Muscle layer of colon (tissue), 2 donors: ENCODE data around the gene IGSF5.
"Not testable (repeated sequence)": the region's sequence is repeated elsewhere in the genome, so short reads cannot be mapped to it uniquely, and the experiment has no call there.

Experiments
- H3K27ac ChIP-seq: one replicate; pipeline ENCODE4 v1.7.0; 2013; ENCODE audit warnings: low read depth, mild to moderate bottlenecking, low read length, moderate library complexity
- H3K27me3 ChIP-seq, 2 donors: one replicate each; pipeline ENCODE4 v1.7.0; 2013; ENCODE audit warnings: low read length in 2 of 2, mild to moderate bottlenecking in 2 of 2; ENCODE audit not compliant: insufficient read depth in 2 of 2, control insufficient read depth in 1 of 2
- H3K36me3 ChIP-seq: one replicate; pipeline ENCODE4 v1.7.0; 2013; ENCODE audit warnings: mild to moderate bottlenecking, low read length; ENCODE audit not compliant: insufficient read depth
- H3K4me1 ChIP-seq: one replicate; pipeline ENCODE4 v1.7.0; 2013; ENCODE audit warnings: mild to moderate bottlenecking, low read length; ENCODE audit not compliant: insufficient read depth
- H3K4me3 ChIP-seq, 2 donors: one replicate each; pipeline ENCODE4 v1.7.0; 2013; ENCODE audit warnings: low read length in 2 of 2, low read depth in 1 of 2, mild to moderate bottlenecking in 1 of 2, moderate library complexity in 1 of 2
- H3K9ac ChIP-seq: one replicate; pipeline ENCODE4 v1.7.0; 2013; ENCODE audit warnings: low read length
- H3K9me3 ChIP-seq: one replicate; pipeline ENCODE4 v1.7.0; 2013; ENCODE audit warnings: mild to moderate bottlenecking, low read length
- donor health status: abdominal sarcoma.
- donor health status: Adenocarcinoma of cecum.

The IGSF5 gene

DNA sequence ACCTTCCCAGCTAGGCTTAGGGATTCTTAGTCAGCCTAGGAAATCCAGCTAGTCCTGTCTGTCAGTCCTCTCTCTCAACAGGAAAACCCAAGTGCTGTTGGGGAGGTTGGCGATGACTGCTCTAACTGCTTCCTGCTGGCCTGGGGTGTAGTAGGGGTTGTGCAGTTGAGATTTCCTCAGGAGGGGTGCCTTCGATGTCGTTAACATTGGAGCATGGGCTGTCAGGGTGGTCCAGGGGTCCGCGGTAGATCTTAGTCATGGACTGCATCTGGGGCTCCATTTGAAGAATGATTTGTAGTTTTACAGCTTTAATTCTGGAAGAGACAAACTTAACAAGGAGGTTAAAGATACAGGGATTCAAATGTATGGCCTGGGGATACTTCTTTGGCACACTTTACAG lies 5.5 kb upstream of the IGSF5 start:
- not testable (repeated sequence) for H3K27me3 ChIP-seq, H3K27ac ChIP-seq, H3K9me3 ChIP-seq, H3K9ac ChIP-seq, H3K36me3 ChIP-seq, H3K4me1 ChIP-seq, H3K4me3 ChIP-seq

DNA sequence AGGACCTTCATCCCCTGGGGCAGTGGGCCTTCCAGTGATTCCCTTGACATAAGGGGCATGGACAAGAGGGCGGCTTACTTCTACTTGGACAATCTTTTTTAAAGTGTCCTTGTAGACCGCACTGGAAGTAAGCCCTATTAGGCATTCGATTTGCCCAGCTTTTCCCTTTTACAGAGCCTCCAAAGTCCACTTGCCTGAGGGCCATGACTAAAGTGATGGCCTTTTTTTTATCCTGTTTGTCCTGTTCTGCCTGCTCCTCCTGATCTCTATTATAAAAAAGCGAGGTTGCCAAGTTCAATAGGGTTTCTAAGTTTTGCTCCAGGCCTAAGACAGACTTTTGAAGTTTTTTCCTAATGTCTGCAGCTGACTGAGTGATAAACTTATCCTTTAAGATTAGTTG lies 2.4 kb upstream of the IGSF5 start:
- not testable (repeated sequence) for H3K4me1 ChIP-seq, H3K4me3 ChIP-seq, H3K27ac ChIP-seq, H3K36me3 ChIP-seq, H3K9me3 ChIP-seq, H3K9ac ChIP-seq, H3K27me3 ChIP-seq

DNA sequence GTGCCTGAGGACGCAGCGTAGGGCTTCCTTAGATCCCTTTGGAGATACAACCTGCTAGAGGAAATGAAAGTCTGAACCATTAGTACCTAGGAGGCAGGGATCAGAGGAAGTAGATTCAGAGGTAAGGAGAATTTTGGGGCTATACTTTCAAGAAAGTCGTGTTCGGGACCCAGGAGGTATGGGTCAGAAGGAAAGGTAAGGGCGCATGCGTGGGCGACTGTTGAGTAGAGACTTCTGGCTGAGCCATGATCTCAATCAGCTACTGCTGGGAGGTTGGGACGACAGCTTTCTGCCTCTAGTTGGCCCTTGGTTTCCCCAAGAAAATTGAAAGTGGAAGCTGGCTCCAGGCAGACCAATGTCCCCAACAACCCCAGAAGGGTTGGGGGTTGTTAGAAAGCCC lies 349 bp downstream of the IGSF5 start:
- not testable (repeated sequence) for H3K9me3 ChIP-seq, H3K36me3 ChIP-seq, H3K9ac ChIP-seq, H3K4me3 ChIP-seq, H3K27ac ChIP-seq, H3K4me1 ChIP-seq, H3K27me3 ChIP-seq

DNA sequence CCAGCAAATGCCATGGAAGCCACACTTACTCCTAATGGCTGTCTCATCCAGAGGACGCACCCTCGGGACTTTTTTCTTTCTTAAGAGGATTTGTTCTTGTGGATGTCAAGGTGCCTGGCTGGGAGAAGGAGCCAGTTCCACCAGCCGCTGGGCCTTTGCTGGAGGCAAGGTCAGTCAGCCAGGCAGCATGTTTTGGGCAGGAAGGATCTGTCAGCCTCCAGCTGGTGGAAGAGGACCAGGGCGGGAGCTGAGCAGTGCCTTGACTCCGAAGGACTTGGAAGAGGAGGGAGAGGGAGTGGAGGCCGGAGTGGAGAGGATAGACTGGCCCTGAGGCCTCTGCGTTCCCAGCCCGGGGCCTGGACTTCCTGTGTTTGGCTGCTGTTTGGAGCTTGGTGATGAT lies 5.7 kb downstream of the IGSF5 start:
- H3K36me3 ChIP-seq, result no peaks in the 10 kb centered on the region
- no peaks in the 10 kb centered on the region for H3K27me3 ChIP-seq
- no peak overlapping the region for H3K9ac ChIP-seq
- H3K4me1 ChIP-seq, result no peaks in the 10 kb centered on the region
- H3K9me3 ChIP-seq, result no peaks in the 10 kb centered on the region
- no peak overlapping the region for H3K27ac ChIP-seq
- H3K4me3 ChIP-seq, result no peak overlapping the region

DNA sequence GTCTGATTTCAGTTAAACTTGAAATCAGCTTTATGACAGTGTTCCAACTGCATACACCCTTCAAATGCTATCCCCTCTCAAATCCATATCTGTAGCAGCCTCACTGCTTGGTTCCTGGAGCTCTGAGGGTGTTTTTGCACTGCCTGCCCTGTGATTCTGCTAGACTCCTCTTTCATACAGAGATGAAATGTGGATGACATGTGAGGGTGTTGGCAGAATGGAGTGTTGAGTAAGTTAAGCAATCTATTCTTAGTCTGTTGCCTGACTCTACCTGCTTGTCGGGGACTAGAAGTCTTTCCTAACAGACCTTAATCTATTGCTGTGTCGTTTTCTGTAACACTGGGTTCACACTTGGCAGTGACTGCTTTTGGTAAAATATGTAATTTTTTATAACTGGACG lies 9.8 kb downstream of the IGSF5 start:
- no peaks in the 10 kb centered on the region for H3K36me3 ChIP-seq

DNA sequence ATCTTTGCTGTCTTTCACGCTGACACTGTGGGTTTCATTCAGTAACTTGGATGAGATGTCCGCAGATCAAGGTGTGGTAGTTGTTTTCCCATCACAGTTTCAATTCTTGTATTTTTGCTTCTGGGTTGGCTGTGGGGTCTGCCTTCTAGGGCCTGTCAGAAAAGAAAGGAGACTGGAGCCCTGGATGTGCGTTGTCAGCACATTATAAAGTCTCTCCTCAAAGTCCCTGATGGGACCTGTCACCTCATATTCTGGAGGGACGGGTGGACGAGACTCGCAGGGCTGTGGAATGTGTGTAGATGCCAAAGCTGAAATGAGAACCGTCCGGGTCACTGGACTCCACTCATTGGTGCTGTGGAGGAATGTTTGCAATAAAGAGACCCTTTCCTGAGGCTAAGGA lies 11.3 kb downstream of the IGSF5 start:
- H3K27ac ChIP-seq, result no peak overlapping the region
- H3K4me1 ChIP-seq, result no peaks in the 10 kb centered on the region
- no peaks in the 10 kb centered on the region for H3K27me3 ChIP-seq
- no peaks in the 10 kb centered on the region for H3K9me3 ChIP-seq
- no peaks in the 10 kb centered on the region for H3K36me3 ChIP-seq
- no peak overlapping the region for H3K4me3 ChIP-seq
- no peak overlapping the region for H3K9ac ChIP-seq

More for the DNA sequence above, 9.8 kb downstream of the IGSF5 start:
- Histone ChIP-seq H3K4me1 (no peaks in the 10 kb centered on the region), H3K27me3 (no peaks in the 10 kb centered on the region), H3K9me3 (no peaks in the 10 kb centered on the region), H3K27ac (no peak overlapping the region), H3K9ac (no peak overlapping the region), H3K4me3 (no peak overlapping the region)

DNA sequence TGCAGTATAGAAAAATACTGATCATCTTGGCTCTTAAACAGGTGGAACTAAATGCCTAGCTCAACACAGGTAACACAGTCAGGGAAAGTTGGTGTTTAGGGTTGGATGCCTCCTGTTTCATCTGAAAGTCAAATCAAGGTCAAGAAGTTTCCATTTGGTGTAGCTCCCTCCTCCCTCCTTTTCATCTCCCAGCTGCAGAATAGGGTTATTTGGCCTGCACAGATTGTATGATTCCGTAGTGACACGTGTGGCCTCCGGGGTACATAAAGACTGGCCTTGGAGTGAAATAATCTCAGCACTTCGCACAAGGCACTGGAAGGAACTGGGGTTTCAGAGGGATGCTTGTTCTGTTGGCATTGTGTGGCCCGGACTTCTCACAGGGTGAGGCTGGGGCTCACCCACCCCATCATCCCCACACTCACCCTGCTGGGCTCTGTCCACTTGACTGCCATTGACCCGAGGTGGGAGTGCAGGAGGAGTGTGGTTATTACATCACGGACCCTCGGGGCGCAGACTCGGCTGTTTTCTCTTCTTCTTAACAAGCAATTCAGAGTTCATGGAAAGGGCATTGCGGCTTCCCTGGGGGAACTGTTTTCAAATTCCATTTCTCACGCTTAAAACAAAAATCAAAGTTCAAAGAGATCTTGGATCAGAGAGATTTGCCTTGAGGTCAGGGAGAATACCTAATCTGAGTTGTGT lies 18.4 kb downstream of the IGSF5 start:
- no peaks in the 10 kb centered on the region for H3K36me3 ChIP-seq
- H3K9ac ChIP-seq, result no peak overlapping the region
- no peaks in the 10 kb centered on the region for H3K9me3 ChIP-seq
- no peak overlapping the region for H3K4me3 ChIP-seq
- H3K4me1 ChIP-seq, result no peaks in the 10 kb centered on the region
- H3K27ac ChIP-seq, result no peak overlapping the region
- H3K27me3 ChIP-seq, result no peaks in the 10 kb centered on the region

DNA sequence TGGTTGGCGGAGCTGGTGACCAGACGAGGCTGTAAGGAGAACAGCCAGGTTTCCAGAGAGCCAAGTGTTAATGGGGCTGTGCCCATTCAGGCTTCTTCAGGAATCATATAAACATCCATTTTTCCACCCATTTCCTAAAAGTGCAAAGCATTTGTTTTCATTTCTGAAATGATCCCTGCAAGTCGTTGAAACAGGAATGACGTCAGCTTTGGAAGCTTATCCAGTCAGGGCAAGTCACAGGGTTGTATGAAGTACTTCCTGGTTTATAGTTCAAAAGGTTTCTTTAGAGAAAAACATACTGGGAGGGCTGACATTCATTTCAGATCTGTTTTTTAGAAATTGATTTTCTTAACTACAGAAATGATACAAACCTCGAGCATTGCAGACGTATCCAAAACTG lies 29.2 kb downstream of the IGSF5 start:
- Histone ChIP-seq H3K9me3 (no peaks in the 10 kb centered on the region), H3K36me3 (no peaks in the 10 kb centered on the region), H3K4me3 (no peak overlapping the region), H3K27me3 (no peaks in the 10 kb centered on the region), H3K4me1 (no peaks in the 10 kb centered on the region), H3K27ac (no peak overlapping the region), H3K9ac (no peak overlapping the region)

DNA sequence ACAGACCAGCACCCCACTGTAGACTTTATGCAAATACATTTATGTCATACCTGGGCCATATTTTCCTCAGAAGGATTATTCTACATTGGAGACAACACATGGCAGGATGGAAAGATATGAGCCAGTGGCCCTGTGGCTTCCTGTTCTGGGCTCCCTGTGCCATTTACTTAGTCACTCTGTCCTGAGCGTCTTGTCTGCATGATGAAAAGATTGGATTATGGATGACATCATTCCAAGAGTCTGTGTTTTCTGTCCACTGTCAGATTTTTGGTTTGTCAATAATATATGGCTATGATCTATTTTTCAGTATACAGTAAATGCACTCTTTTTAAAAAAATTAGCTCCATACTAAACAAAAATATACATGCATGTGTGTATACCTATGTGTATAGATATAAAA lies 30.8 kb downstream of the IGSF5 start:
- Histone ChIP-seq H3K9ac (no peak overlapping the region), H3K27me3 (no peaks in the 10 kb centered on the region), H3K27ac (no peak overlapping the region), H3K4me1 (no peaks in the 10 kb centered on the region), H3K36me3 (no peaks in the 10 kb centered on the region), H3K9me3 (no peaks in the 10 kb centered on the region), H3K4me3 (no peak overlapping the region)

DNA sequence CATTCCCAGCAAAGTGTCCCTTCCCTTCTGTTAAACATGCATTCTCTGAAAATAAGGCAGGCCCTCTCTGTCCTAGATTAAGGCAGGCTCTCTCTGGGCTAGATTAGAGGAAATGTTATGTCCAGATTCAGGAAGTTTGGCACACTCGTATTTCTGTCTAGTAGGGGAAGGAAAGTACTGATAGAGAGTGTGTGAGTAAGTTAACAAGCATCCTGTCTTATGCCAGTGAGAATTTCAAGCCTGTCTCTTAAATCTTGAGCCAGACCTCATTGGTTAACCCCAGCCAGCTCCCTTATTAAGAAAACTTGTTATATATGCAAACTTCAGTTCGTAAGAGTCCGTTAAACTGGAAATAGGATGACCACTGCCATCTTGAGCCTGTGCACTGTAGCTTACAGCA lies 31.6 kb downstream of the IGSF5 start:
- Histone ChIP-seq H3K4me1 (no peaks in the 10 kb centered on the region), H3K27ac (no peak overlapping the region), H3K27me3 (no peaks in the 10 kb centered on the region), H3K9ac (no peak overlapping the region), H3K9me3 (no peaks in the 10 kb centered on the region), H3K36me3 (no peaks in the 10 kb centered on the region), H3K4me3 (no peak overlapping the region)

DNA sequence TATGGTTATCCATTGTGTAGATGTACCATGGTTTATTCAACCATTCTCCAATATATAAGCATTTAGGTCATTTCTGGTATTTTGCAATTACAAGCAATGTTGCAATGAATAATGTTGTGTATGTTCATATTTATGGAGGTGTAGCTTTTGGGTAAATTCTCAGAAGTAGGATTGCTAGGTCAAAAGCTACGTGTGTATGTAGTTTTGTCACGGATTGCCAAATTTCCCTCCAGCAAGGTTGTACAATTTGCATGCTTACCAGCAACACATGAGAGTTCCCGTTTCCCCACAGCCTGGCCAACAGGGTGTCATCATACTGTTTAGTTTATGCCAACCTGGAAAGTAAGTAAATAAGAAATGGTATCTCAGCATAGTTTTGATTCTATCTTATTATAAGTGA lies 36.3 kb downstream of the IGSF5 start:
- H3K27ac ChIP-seq, result no peak overlapping the region

DNA sequence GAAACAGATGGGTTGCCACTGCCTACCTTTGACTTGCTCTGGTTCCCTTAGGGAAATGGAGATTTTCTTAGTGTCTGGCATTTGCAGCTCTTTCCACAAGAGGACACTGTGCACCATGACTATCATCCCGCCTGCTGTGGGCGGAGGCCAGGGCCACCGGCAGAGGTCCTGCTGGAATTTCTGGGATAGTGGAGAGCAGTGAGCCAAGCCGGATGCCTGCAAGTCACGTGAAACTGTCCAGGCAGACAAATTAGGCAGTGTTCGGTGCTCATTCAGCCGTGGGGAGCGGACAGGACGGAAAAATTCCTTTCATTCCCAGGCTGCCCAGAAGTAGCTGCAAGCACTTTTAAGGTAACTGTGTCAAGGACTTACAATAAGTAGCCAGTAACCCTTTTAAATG lies 43.4 kb downstream of the IGSF5 start:
- H3K9me3 ChIP-seq, result no peaks in the 10 kb centered on the region
- H3K27ac ChIP-seq, result peak overlapping the region; percentile 56
- H3K4me3 ChIP-seq, result peak overlapping the region in 1 of 2 donors; percentile 23
- peaks cover 7% of the 10 kb centered on the region for H3K4me1 ChIP-seq
- H3K27me3 ChIP-seq, result no peaks in the 10 kb centered on the region
- no peak overlapping the region for H3K9ac ChIP-seq
- no peaks in the 10 kb centered on the region for H3K36me3 ChIP-seq

More for the DNA sequence above, 36.3 kb downstream of the IGSF5 start:
- Histone ChIP-seq H3K9ac (no peak overlapping the region), H3K4me1 (no peaks in the 10 kb centered on the region), H3K36me3 (no peaks in the 10 kb centered on the region), H3K4me3 (no peak overlapping the region), H3K27me3 (no peaks in the 10 kb centered on the region), H3K9me3 (no peaks in the 10 kb centered on the region)
